Measurements from ENCODE around the gene ARFGAP2. TPM values are rescaled to one million over a fixed set of nuclear protein-coding genes. Genes with fewer than 3 reads are reported as not detected.

ARFGAP2 gene
- total and polyA plus RNA-seq, 12 donors: 72.3 to 411 (median 104) TPM

DNA sequence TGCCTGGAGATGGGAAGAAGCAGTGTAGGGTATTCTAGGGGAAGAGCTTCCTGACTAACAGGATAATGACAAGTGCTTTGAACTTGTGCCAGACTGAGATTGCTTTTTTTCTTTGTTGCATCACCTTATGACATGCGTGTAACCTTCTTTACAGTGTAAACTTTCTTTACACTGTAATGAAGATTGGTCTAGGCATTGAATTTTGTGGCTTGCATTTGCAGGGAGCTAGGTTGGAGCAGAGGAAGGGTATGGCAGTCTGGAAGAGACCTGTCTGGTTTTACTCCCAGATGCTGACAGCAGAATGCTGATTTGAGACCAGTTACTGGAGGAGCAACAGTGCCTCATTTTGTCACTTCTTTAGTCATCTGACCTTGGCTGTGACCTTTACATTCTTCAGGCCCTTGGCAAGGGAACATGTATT lies 43.7 kb upstream of the ARFGAP2 start:
- Histone ChIP-seq H3K36me3 (replicated peaks in 1 of 2) (peaks cover 0 to 35% of the 10 kb centered on the region in 2 donors), H3K27me3 (no peaks in the 10 kb centered on the region), H3K4me3 (no peak overlapping the region), H3K27ac (peak overlapping the region; percentile 41 to 84 (median 74)), H3K9me3 (replicated peaks in 1 of 3) (no peaks in the 10 kb centered on the region), H3K4me1 (replicated peaks in 1 of 2) (peaks cover 23 to 37% of the 10 kb centered on the region in 2 donors)
- WGBS, 4 donors: 12 to 35% (median 30%) methylated on average over 1 of the region's 1 CpG
- peak in 6 of 7 donors; percentile 39 to 75 (median 64) for DNase-seq
- intact Hi-C loops (cut with DNase I): no loop called here
- TF ChIP-seq CTCF (IDR thresholded peaks at IDR 0.05) (no peak), POLR2A (IDR thresholded peaks at IDR 0.05) (peak in 1 of 2 donors; percentile 36)

DNA sequence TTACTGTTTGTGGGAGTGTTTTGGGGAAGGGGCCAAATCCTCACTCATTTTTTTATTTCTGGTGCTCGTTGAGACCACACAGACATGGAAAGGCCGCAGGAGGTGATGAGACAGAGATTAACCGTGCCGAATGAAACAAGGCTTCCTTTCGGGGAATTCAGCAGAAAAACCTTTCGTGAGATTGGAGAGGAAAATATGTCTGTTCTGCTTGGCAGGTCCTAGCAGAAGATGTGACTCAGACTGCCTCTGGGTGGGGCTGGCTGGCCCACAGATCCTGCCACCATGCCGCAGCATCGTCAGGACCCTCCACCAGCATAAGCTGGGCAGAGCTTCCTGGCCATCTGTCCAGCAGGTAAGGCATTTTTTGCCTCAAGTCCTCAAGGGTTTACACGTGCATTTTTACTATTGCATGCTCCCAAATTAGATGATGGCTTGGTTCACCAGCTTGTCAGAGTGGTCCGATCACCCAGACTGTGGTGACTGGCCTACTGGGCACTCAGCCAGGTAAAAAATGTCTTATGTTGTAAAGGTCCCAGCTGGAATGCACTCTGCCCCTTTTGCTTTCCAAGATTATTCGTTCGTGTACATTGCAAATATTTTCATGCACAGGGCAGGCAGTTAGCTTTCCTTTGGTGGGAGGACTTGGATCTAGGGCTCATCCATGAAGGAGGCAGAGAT lies 39.6 kb upstream of the ARFGAP2 start:
- intact Hi-C loops (cut with DNase I): loop anchor here in 1 of 2 donors (5.0 kb wide), 1 partner anchor 39 kb away; the partner anchor contains the start of gene ARFGAP2
- Histone ChIP-seq H3K36me3 (replicated peaks in 1 of 2) (peaks cover 0 to 18% of the 10 kb centered on the region in 2 donors), H3K27ac (peak overlapping the region in 3 of 5 donors; percentile 91 to 95 (median 94)), H3K4me1 (replicated peaks in 1 of 2) (peaks cover 33 to 45% of the 10 kb centered on the region in 2 donors), H3K4me3 (peak overlapping the region in 2 of 4 donors; percentile 44 to 66), H3K9me3 (replicated peaks in 1 of 3) (no peaks in the 10 kb centered on the region), H3K27me3 (no peaks in the 10 kb centered on the region)
- DNase-seq: peak; percentile 53 to 84 (median 79)
- TF ChIP-seq CTCF (IDR thresholded peaks at IDR 0.05) (no peak), POLR2A (IDR thresholded peaks at IDR 0.05) (no peak)
- 1 to 4% (median 2%) methylated on average over 11 to 12 of the region's 12 CpGs for WGBS, 4 donors

GRCh38 chr11:47215366-47215910 lies 38.8 kb upstream of the ARFGAP2 start:
- WGBS, 4 donors: 6 to 15% (median 10%) methylated on average over 9 to 15 of the region's 15 CpGs
- DNase-seq: no peak
- Histone ChIP-seq H3K9me3 (replicated peaks in 1 of 3) (no peaks in the 10 kb centered on the region), H3K4me3 (peak overlapping the region; percentile 11 to 66 (median 52)), H3K36me3 (replicated peaks in 1 of 2) (peaks cover 0 to 17% of the 10 kb centered on the region in 2 donors), H3K27me3 (no peaks in the 10 kb centered on the region), H3K4me1 (replicated peaks in 1 of 2) (peaks cover 27 to 37% of the 10 kb centered on the region in 2 donors), H3K27ac (peak overlapping the region; percentile 64 to 95 (median 93))
- intact Hi-C loops (cut with DNase I): loop anchor here in 1 of 2 donors (5.0 kb wide), 1 partner anchor 38 kb away; the partner anchor contains the start of gene ARFGAP2
- TF ChIP-seq CTCF (IDR thresholded peaks at IDR 0.05) (no peak), POLR2A (IDR thresholded peaks at IDR 0.05) (no peak)

- Histone ChIP-seq H3K27me3 (no peaks in the 10 kb centered on the region), H3K36me3 (replicated peaks in 1 of 2) (peaks cover 0 to 8% of the 10 kb centered on the region in 2 donors), H3K4me1 (replicated peaks in 1 of 2) (peaks cover 27% of the 10 kb centered on the region in 2 donors), H3K27ac (peak overlapping the region; percentile 91 to 95 (median 93)), H3K9me3 (replicated peaks in 1 of 3) (no peaks in the 10 kb centered on the region), H3K4me3 (peak overlapping the region in 3 of 4 donors; percentile 28 to 66 (median 44))
- 4 to 16% (median 5%) methylated on average over 10 to 20 of the region's 20 CpGs for WGBS, 4 donors
- peak; percentile 93 to 98 (median 97) for DNase-seq
- no peak for TF ChIP-seq CTCF (IDR thresholded peaks at IDR 0.05)
- peak; percentile 53 to 80 for TF ChIP-seq POLR2A (IDR thresholded peaks at IDR 0.05)
- intact Hi-C loops (cut with DNase I): no loop called here
These were observed 37.4 kb upstream of the ARFGAP2 start for GRCh38 chr11:47213950-47214565.

All from adrenal gland (tissue), 12 donors.